K562 (cell line): ENCODE results near the gene SERPINE1. TPM values are rescaled to one million over a fixed set of nuclear protein-coding genes. Genes with fewer than 3 reads are reported as not detected.

Experiments
- ASH1L ChIP-seq: fragments of 450-650 bp; IDR thresholded peaks from 2 replicates; pipeline ENCODE4 v1.6.1; 2018; ENCODE audit warnings: borderline replicate concordance, mild to moderate bottlenecking, low read depth; ENCODE audit not compliant: partially characterized antibody
- CBFB ChIP-seq: sonication (generic); formaldehyde crosslinking; IDR thresholded peaks from 2 replicates; pipeline ENCODE4 v1.4.0; 2020; ENCODE audit warnings: mild to moderate bottlenecking, missing genetic modification reagents
- CBX3 ChIP-seq, 2 experiments: IDR thresholded peaks; 1 replicate in 1 of 2; 2 replicates in 1 of 2; pipeline ENCODE4 v1.6.1; 2012; ENCODE audit warnings: inconsistent platforms in 2 of 2, low read length in 2 of 2, borderline replicate concordance in 1 of 2, control low read depth in 1 of 2
- CREBBP ChIP-seq: IDR thresholded peaks from one replicate; pipeline ENCODE4 v1.6.1; 2012; ENCODE audit warnings: low read depth, mild to moderate bottlenecking, control low read depth, inconsistent platforms, low read length
- HLTF ChIP-seq: fragments of 450-650 bp; IDR thresholded peaks from 2 replicates; pipeline ENCODE4 v1.6.1; 2016
- NFIC ChIP-seq: fragments of 450-650 bp; IDR thresholded peaks from 2 replicates; pipeline ENCODE4 v1.6.1; 2017; ENCODE audit warnings: mild to moderate bottlenecking, inconsistent platforms
- NFXL1 ChIP-seq: fragments of 450-650 bp; formaldehyde crosslinking; IDR thresholded peaks from 2 replicates; pipeline ENCODE4 v1.4.0; 2021; ENCODE audit warnings: mild to moderate bottlenecking
- PHB2 ChIP-seq: fragments of 450-650 bp; IDR thresholded peaks from 2 replicates; pipeline ENCODE4 v1.6.1; 2017; ENCODE audit warnings: low read depth
- PRMT5 ChIP-seq: sonication (generic); formaldehyde crosslinking; IDR thresholded peaks from 2 replicates; pipeline ENCODE4 v1.5.0; 2020; ENCODE audit warnings: missing genetic modification reagents
- TRIM24 ChIP-seq, 2 experiments: fragments of 450-650 bp; IDR thresholded peaks; 2 replicates each; pipeline ENCODE4 v1.6.1; 2016
- UBTF ChIP-seq, 2 experiments: IDR thresholded peaks; 2 replicates each; pipeline ENCODE4 v1.6.1; 2012; ENCODE audit warnings: improper control_type of control experiment in 2 of 2, low read depth in 2 of 2, low read length in 2 of 2, borderline replicate concordance in 1 of 2
- ZBTB26 ChIP-seq: fragments of 450-650 bp; formaldehyde crosslinking; IDR thresholded peaks from 2 replicates; pipeline ENCODE4 v1.4.0; 2022; ENCODE audit warnings: missing genetic modification characterization
- ZNF589 ChIP-seq: fragments of 200-800 bp; sonication (Bioruptor generic); IDR thresholded peaks from 2 replicates; pipeline ENCODE4 v1.6.1; 2016; ENCODE audit warnings: low read depth, missing genetic modification characterization, missing compliant biosample characterization
- ZNF780A ChIP-seq: fragments of 250-450 bp; sonication (Bioruptor Pico); IDR thresholded peaks from 2 replicates; pipeline ENCODE4 v1.5.0; 2021; ENCODE audit warnings: mild to moderate bottlenecking
- ZNF785 ChIP-seq: fragments of 250-450 bp; sonication (Bioruptor Pico); IDR thresholded peaks from 2 replicates; pipeline ENCODE4 v1.4.0; 2020; ENCODE audit warnings: mild to moderate bottlenecking
- ZNF79 ChIP-seq: fragments of 250-450 bp; sonication (Bioruptor Pico); IDR thresholded peaks from 2 replicates; pipeline ENCODE4 v1.4.0; 2020; ENCODE audit warnings: low read depth, mild to moderate bottlenecking, moderate library complexity
- polyA plus RNA-seq, 8 experiments: library from polyadenylated mRNA; depleted of rRNA in 4 of 8; stranded (reverse) in 5 of 8; unstranded in 3 of 8; fragments of >200 nt; fragmentation: Nextera tagmentation in 2 of 8; fragmentation: Illumina TruSeq in 1 of 8; extraction: Ambion mirVana in 2 of 8; extraction: Trizol in 1 of 8; gene quantifications; 2 replicates each; pipeline versions ENCODE4 v1.2.1 to v1.2.3, GENCODE V29; 2011 to 2014; ENCODE audit warnings: inconsistent platforms in 1 of 8, missing spikeins in 1 of 8
- total RNA-seq, 7 experiments: library from RNA; depleted of rRNA in 6 of 7; stranded (reverse); fragments of >200 nt in 6 of 7; fragmentation: Illumina TruSeq in 2 of 7; extraction: Trizol in 2 of 7; gene quantifications; 2 replicates each; pipeline versions ENCODE4 v1.2.1 to v1.2.3, GENCODE V29; 2011 to 2021; ENCODE audit warnings: low replicate concordance in 1 of 7
- TF ChIP-seq, protein P1 (sequence below): fragments of 450-650 bp; formaldehyde crosslinking; IDR thresholded peaks from 2 replicates; pipeline ENCODE4 v1.4.0; 2020; ENCODE audit warnings: mild to moderate bottlenecking, moderate library complexity
- TF ChIP-seq, protein P2 (sequence below), 2 experiments: fragments of 450-650 bp in 1 of 2; IDR thresholded peaks; 2 replicates each; pipeline ENCODE4 v1.6.1; 2011 to 2017; ENCODE audit warnings: low read depth in 2 of 2, antibody characterized with exemption in 1 of 2, borderline replicate concordance in 1 of 2, low read length in 1 of 2, mild to moderate bottlenecking in 1 of 2, mixed read lengths in 1 of 2; ENCODE audit not compliant: control insufficient read depth in 1 of 2
- TF ChIP-seq, protein P3 (sequence below): fragments of 250-450 bp; sonication (Bioruptor Pico); IDR thresholded peaks from 2 replicates; pipeline ENCODE4 v1.5.0; 2020; ENCODE audit warnings: mild to moderate bottlenecking

Gene SERPINE1
- total and polyA plus RNA-seq, 9 of the 15 experiments (the other 6 are each of a cell fraction or from before 2014, with no cell fraction given): 0.22 to 4.8 (median 0.91) TPM

DNA sequence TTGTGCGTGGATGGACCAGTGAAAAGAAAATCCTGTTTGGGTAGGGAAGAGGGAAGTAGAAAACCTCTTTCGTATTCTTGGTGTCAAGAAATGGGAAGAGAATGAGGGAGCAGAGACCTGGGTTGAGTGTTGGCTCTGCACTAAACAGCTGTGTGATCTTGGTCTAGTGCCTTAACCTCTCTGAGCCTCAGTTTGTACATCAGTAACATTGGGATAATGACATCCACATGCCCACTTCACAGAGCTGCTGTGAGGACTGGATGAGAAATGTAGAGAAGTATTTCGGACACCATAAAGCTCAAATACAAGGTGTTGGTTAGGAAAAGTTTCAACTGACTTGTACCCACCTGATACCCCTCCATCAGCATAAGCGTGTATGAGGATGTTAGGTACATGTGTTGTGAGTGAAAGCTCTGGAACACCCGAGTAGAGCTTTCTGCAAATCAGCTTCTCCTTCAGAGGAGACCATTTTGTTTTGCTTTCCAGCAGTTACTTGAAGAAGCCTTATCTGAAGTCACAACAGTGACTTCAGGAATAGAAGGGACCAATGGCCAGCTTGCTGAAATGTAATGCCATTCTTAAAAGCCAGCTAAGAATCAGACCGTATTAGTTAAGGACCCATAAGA lies 30.5 kb upstream of the SERPINE1 start (continued):
- TF ChIP-seq CBX3 (IDR thresholded peaks at IDR 0.05; ENCODE audit: borderline replicate concordance in 1 of 2, low read length in 2 of 2) (peak in 1 of 2 experiments; percentile 76; a peak in 1 of 3 replicates), TRIM24 (IDR thresholded peaks at IDR 0.05) (no peak), NFIC (peak; percentile 12; the same call in 1 of the 2 replicates), ZNF79 (CRISPR knock-in tag) (no peak), CBFB (CRISPR knock-in tag) (no peak), ZNF589 (CRISPR knock-in tag) (peak; percentile 80; the same call in 1 of the 2 replicates), PRMT5 (CRISPR knock-in tag) (no peak), ZNF785 (no peak), PHB2 (no peak), HLTF (no peak), ZNF780A (no peak), ZBTB26 (no peak), CREBBP (no peak), ASH1L (peak; percentile 26), UBTF (IDR thresholded peaks at IDR 0.05; ENCODE audit: borderline replicate concordance in 1 of 2, low read depth in 2 of 2, low read length in 2 of 2) (no peak), NFXL1 (CRISPR knock-in tag) (no peak)
- TF ChIP-seq, protein P1, sequence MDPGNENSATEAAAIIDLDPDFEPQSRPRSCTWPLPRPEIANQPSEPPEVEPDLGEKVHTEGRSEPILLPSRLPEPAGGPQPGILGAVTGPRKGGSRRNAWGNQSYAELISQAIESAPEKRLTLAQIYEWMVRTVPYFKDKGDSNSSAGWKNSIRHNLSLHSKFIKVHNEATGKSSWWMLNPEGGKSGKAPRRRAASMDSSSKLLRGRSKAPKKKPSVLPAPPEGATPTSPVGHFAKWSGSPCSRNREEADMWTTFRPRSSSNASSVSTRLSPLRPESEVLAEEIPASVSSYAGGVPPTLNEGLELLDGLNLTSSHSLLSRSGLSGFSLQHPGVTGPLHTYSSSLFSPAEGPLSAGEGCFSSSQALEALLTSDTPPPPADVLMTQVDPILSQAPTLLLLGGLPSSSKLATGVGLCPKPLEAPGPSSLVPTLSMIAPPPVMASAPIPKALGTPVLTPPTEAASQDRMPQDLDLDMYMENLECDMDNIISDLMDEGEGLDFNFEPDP (CRISPR knock-in tag): no peak
- TF ChIP-seq, protein P2, sequence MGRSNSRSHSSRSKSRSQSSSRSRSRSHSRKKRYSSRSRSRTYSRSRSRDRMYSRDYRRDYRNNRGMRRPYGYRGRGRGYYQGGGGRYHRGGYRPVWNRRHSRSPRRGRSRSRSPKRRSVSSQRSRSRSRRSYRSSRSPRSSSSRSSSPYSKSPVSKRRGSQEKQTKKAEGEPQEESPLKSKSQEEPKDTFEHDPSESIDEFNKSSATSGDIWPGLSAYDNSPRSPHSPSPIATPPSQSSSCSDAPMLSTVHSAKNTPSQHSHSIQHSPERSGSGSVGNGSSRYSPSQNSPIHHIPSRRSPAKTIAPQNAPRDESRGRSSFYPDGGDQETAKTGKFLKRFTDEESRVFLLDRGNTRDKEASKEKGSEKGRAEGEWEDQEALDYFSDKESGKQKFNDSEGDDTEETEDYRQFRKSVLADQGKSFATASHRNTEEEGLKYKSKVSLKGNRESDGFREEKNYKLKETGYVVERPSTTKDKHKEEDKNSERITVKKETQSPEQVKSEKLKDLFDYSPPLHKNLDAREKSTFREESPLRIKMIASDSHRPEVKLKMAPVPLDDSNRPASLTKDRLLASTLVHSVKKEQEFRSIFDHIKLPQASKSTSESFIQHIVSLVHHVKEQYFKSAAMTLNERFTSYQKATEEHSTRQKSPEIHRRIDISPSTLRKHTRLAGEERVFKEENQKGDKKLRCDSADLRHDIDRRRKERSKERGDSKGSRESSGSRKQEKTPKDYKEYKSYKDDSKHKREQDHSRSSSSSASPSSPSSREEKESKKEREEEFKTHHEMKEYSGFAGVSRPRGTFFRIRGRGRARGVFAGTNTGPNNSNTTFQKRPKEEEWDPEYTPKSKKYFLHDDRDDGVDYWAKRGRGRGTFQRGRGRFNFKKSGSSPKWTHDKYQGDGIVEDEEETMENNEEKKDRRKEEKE (IDR thresholded peaks at IDR 0.05; ENCODE audit: borderline replicate concordance in 1 of 2, control insufficient read depth in 1 of 2, low read depth in 2 of 2, low read length in 1 of 2): no peak
- TF ChIP-seq, protein P3, sequence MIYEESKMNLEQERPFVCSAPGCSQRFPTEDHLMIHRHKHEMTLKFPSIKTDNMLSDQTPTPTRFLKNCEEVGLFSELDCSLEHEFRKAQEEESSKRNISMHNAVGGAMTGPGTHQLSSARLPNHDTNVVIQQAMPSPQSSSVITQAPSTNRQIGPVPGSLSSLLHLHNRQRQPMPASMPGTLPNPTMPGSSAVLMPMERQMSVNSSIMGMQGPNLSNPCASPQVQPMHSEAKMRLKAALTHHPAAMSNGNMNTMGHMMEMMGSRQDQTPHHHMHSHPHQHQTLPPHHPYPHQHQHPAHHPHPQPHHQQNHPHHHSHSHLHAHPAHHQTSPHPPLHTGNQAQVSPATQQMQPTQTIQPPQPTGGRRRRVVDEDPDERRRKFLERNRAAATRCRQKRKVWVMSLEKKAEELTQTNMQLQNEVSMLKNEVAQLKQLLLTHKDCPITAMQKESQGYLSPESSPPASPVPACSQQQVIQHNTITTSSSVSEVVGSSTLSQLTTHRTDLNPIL (CRISPR knock-in tag): no peak
